Measurements from ENCODE around the gene TTPAL.

The TTPAL gene

DNA sequence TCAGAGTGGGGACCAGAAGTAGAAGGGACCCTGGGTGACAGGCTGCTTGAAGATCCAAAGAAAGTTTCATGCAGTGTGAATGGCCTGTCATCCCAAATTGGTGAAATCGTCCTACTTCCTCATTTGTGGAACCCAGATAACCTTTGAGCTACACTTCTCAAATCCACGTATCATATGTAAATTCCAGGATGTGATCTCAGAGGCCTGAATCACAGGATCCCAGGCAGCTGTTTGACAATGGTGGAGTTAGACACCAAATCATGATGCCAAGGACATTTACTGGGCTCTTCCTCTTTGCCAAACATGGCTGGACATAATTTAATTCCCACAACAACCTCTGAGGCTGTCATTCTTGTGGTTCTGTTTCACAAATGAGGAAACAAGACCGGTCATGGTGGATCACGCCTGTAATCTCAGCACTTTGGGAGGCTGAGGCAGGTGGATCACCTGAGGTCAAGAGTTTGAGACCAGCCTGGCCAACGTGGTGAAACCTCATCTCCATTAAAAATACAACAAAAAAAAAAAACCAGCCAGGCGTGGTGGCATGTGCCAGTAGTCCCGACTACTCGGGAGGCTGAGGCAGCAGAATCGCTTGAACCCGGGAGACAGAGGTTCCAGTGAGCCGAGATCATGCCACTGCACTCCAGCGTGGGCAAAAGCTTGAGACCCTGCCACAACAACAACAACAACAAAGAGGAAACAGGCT lies 39.9 kb upstream of the TTPAL start:
- Histone ChIP-seq H3K9me3 (ENCODE audit: control insufficient read depth, low read length) (no peaks in the 10 kb centered on the region), H3K27me3 (ENCODE audit: control insufficient read depth, insufficient read depth, low read length) (no peaks in the 10 kb centered on the region), H3K4me2 (ENCODE audit: low read length) (no peak overlapping the region), H3K4me1 (no peaks in the 10 kb centered on the region), H3K79me2 (no peaks in the 10 kb centered on the region), H3K9ac (no peak overlapping the region), H2AFZ (no peak overlapping the region), H3K27ac (no peak overlapping the region), H3K4me3 (ENCODE audit: low read depth, low read length) (no peak overlapping the region), H3K36me3 (ENCODE audit: control insufficient read depth, insufficient read depth, low read length) (no peaks in the 10 kb centered on the region)
- TF ChIP-seq, protein P1, sequence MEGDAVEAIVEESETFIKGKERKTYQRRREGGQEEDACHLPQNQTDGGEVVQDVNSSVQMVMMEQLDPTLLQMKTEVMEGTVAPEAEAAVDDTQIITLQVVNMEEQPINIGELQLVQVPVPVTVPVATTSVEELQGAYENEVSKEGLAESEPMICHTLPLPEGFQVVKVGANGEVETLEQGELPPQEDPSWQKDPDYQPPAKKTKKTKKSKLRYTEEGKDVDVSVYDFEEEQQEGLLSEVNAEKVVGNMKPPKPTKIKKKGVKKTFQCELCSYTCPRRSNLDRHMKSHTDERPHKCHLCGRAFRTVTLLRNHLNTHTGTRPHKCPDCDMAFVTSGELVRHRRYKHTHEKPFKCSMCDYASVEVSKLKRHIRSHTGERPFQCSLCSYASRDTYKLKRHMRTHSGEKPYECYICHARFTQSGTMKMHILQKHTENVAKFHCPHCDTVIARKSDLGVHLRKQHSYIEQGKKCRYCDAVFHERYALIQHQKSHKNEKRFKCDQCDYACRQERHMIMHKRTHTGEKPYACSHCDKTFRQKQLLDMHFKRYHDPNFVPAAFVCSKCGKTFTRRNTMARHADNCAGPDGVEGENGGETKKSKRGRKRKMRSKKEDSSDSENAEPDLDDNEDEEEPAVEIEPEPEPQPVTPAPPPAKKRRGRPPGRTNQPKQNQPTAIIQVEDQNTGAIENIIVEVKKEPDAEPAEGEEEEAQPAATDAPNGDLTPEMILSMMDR (IDR thresholded peaks at IDR 0.05), result no peak

- H3K27me3 ChIP-seq (ENCODE audit: control insufficient read depth, insufficient read depth, low read length), result no peaks in the 10 kb centered on the region
- no peak overlapping the region for H3K4me2 ChIP-seq (ENCODE audit: low read length)
- H3K9ac ChIP-seq, result no peak overlapping the region
- H2AFZ ChIP-seq, result no peak overlapping the region
- H3K36me3 ChIP-seq (ENCODE audit: control insufficient read depth, insufficient read depth, low read length), result no peaks in the 10 kb centered on the region
- no peaks in the 10 kb centered on the region for H3K79me2 ChIP-seq
- H3K4me1 ChIP-seq, result no peaks in the 10 kb centered on the region
- H3K9me3 ChIP-seq (ENCODE audit: control insufficient read depth, low read length), result no peaks in the 10 kb centered on the region
- H3K27ac ChIP-seq, result no peak overlapping the region
- no peak overlapping the region for H3K4me3 ChIP-seq (ENCODE audit: low read depth, low read length)
- TF ChIP-seq, protein P1 (IDR thresholded peaks at IDR 0.05), result no peak
Measured at GRCh38 chr20:44436393-44436792, 39.3 kb upstream of the TTPAL start.

DNA sequence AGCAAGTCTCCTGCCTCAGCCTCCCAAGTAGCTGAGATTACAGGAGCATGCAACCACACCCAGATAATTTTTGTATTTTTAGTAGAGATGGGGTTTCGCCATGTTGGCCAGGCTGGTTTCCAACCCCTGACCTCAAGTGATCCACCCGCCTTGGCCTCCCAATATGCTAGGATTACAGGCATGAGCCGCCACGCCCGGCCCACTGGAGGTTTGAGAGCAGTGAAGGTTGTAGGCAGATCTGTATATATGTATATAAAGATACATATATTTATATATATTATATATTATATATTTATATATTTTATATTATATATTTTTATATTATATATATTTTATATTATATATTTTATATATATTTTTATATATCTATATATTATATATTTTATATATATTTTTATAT lies 38.2 kb upstream of the TTPAL start:
- Histone ChIP-seq H3K4me3 (ENCODE audit: low read depth, low read length) (no peak overlapping the region), H3K4me2 (ENCODE audit: low read length) (no peak overlapping the region), H3K36me3 (ENCODE audit: control insufficient read depth, insufficient read depth, low read length) (no peaks in the 10 kb centered on the region), H3K27me3 (ENCODE audit: control insufficient read depth, insufficient read depth, low read length) (no peaks in the 10 kb centered on the region), H3K9me3 (ENCODE audit: control insufficient read depth, low read length) (no peaks in the 10 kb centered on the region), H3K4me1 (no peaks in the 10 kb centered on the region), H3K79me2 (no peaks in the 10 kb centered on the region), H3K27ac (no peak overlapping the region), H3K9ac (no peak overlapping the region), H2AFZ (no peak overlapping the region)
- TF ChIP-seq, protein P1 (IDR thresholded peaks at IDR 0.05), result no peak

DNA sequence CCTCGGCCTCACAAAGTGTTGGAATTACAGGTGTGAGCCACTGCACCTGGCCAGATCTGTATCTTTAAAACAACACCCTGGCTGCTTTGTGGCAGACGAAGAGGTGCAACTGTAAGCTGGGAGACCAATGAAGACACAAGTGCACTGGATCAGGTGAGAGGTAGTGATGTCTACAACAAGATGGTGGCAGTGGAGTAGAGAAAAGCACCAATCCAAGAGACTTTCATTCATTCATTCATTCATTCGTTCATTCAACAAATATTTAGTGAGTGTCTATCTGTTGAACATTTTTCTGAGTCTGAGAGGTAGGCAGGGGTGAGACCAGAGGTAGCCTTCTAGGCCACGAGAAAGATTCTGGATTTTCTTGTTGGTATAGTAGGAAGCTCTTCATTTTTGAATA lies 36.9 kb upstream of the TTPAL start:
- Histone ChIP-seq H2AFZ (no peak overlapping the region), H3K4me1 (no peaks in the 10 kb centered on the region)
- TF ChIP-seq, protein P1 (IDR thresholded peaks at IDR 0.05), result no peak

GRCh38 chr20:44439318-44439717 lies 36.4 kb upstream of the TTPAL start:
- H3K9me3 ChIP-seq (ENCODE audit: control insufficient read depth, low read length), result no peaks in the 10 kb centered on the region
- TF ChIP-seq, protein P1 (IDR thresholded peaks at IDR 0.05), result no peak
- no peak overlapping the region for H3K4me3 ChIP-seq (ENCODE audit: low read depth, low read length)
- no peak overlapping the region for H2AFZ ChIP-seq
- H3K27me3 ChIP-seq (ENCODE audit: control insufficient read depth, insufficient read depth, low read length), result no peaks in the 10 kb centered on the region
- H3K4me1 ChIP-seq, result no peaks in the 10 kb centered on the region
- H3K79me2 ChIP-seq, result no peaks in the 10 kb centered on the region
- H3K36me3 ChIP-seq (ENCODE audit: control insufficient read depth, insufficient read depth, low read length), result no peaks in the 10 kb centered on the region
- no peak overlapping the region for H3K4me2 ChIP-seq (ENCODE audit: low read length)
- no peak overlapping the region for H3K9ac ChIP-seq
- no peak overlapping the region for H3K27ac ChIP-seq

More for the DNA sequence above, 36.9 kb upstream of the TTPAL start:
- H3K27me3 ChIP-seq (ENCODE audit: control insufficient read depth, insufficient read depth, low read length), result no peaks in the 10 kb centered on the region
- no peak overlapping the region for H3K9ac ChIP-seq
- H3K9me3 ChIP-seq (ENCODE audit: control insufficient read depth, low read length), result no peaks in the 10 kb centered on the region
- no peaks in the 10 kb centered on the region for H3K36me3 ChIP-seq (ENCODE audit: control insufficient read depth, insufficient read depth, low read length)
- no peaks in the 10 kb centered on the region for H3K79me2 ChIP-seq
- no peak overlapping the region for H3K27ac ChIP-seq
- no peak overlapping the region for H3K4me2 ChIP-seq (ENCODE audit: low read length)
- no peak overlapping the region for H3K4me3 ChIP-seq (ENCODE audit: low read depth, low read length)

Data from parathyroid adenoma (tissue), 2 donors.